Karpas-422 (cell line): Measurements from ENCODE around the gene TOMM40L. TPM values are rescaled to one million over a fixed set of nuclear protein-coding genes. Genes with fewer than 3 reads are reported as not detected.
"Not testable (repeated sequence)": the region's sequence is repeated elsewhere in the genome, so short reads cannot be mapped to it uniquely, and the experiment has no call there.

Experiments
- DNase-seq: peaks from one replicate; pipeline ENCODE4 v3.0.0-alpha.2; 2015
- H2AFZ ChIP-seq: fragments of 200-600 bp; sonication (generic); 2 replicates; pipeline ENCODE4 v1.6.1; 2014; ENCODE audit warnings: antibody characterized with exemption, low read length, mixed read lengths
- H3K27ac ChIP-seq: fragments of 200-600 bp; sonication (generic); 2 replicates; pipeline ENCODE4 v1.5.1; 2014; ENCODE audit warnings: mild to moderate bottlenecking, low read length, moderate library complexity
- H3K27me3 ChIP-seq: fragments of 200-600 bp; sonication (generic); 2 replicates; pipeline ENCODE4 v1.6.1; 2014; ENCODE audit warnings: low read length, mixed read lengths
- H3K36me3 ChIP-seq: fragments of 200-600 bp; sonication (generic); 2 replicates; pipeline ENCODE4 v1.6.1; 2014; ENCODE audit warnings: low read length, mixed read lengths; ENCODE audit not compliant: insufficient read depth
- H3K4me1 ChIP-seq: fragments of 200-600 bp; sonication (generic); 2 replicates; pipeline ENCODE4 v1.6.1; 2014; ENCODE audit warnings: mild to moderate bottlenecking, low read length, mixed read lengths
- H3K4me2 ChIP-seq: fragments of 200-600 bp; sonication (generic); 2 replicates; pipeline ENCODE4 v1.6.1; 2014; ENCODE audit warnings: low read length, low read depth, mild to moderate bottlenecking; ENCODE audit not compliant: poor library complexity, severe bottlenecking
- H3K4me3 ChIP-seq: fragments of 200-600 bp; sonication (generic); 2 replicates; pipeline ENCODE4 v1.5.1; 2014; ENCODE audit warnings: mild to moderate bottlenecking, antibody characterized with exemption, low read length, mixed read lengths
- H3K79me2 ChIP-seq: fragments of 200-600 bp; sonication (generic); 2 replicates; pipeline ENCODE4 v1.6.1; 2014; ENCODE audit warnings: mild to moderate bottlenecking, low read length, mixed read lengths
- H3K9ac ChIP-seq: fragments of 200-600 bp; sonication (generic); 2 replicates; pipeline ENCODE4 v1.6.0; 2014; ENCODE audit warnings: low read length
- H3K9me2 ChIP-seq: fragments of 200-600 bp; sonication (generic), shearing (Covaris generic); replicated peaks from 2 replicates; pipeline ENCODE4 v1.6.0; 2014; ENCODE audit warnings: mild to moderate bottlenecking, low read length, moderate library complexity; ENCODE audit not compliant: insufficient read depth
- H3K9me3 ChIP-seq: fragments of 300-700, 200-600 bp; sonication (generic); 2 replicates; pipeline ENCODE4 v1.6.1; 2014; ENCODE audit warnings: low read length, mixed read lengths
- H4K20me1 ChIP-seq: fragments of 200-600 bp; sonication (generic); 2 replicates; pipeline ENCODE4 v1.6.1; 2014; ENCODE audit warnings: mild to moderate bottlenecking, antibody characterized with exemption, low read length, low read depth; ENCODE audit not compliant: insufficient read depth
- total RNA-seq: library from RNA; depleted of rRNA; stranded (reverse); fragments of >200 nt; shearing (Covaris generic); gene quantifications from 2 replicates; pipeline ENCODE4 v1.2.3, GENCODE V29; 2014; ENCODE audit warnings: low replicate concordance

The TOMM40L gene
- total RNA-seq, 1 experiment from 2014 or later = 9.5 TPM

- H4K20me1 ChIP-seq = no peaks in the 10 kb centered on the region
- H3K9me2 ChIP-seq = no peaks in the 10 kb centered on the region
- no peak overlapping the region for H3K9ac ChIP-seq
- H3K36me3 ChIP-seq = no peaks in the 10 kb centered on the region
- no peaks in the 10 kb centered on the region for H3K27me3 ChIP-seq
- H3K4me1 ChIP-seq = no peaks in the 10 kb centered on the region
- no peak overlapping the region for H2AFZ ChIP-seq
- H3K9me3 ChIP-seq = no peaks in the 10 kb centered on the region
- no peaks in the 10 kb centered on the region for H3K79me2 ChIP-seq
- DNase-seq = no peak
- H3K27ac ChIP-seq = no peak overlapping the region
- H3K4me2 ChIP-seq = no peak overlapping the region
- H3K4me3 ChIP-seq = no peak overlapping the region
Observed at GRCh38 chr1:161244888-161245287, 19.0 kb downstream of the TOMM40L start.

- not testable (repeated sequence) for H3K9me3 ChIP-seq, H3K9me2 ChIP-seq, H2AFZ ChIP-seq, H3K27me3 ChIP-seq, H3K79me2 ChIP-seq, H3K4me1 ChIP-seq, H3K9ac ChIP-seq, H3K36me3 ChIP-seq, DNase-seq, H3K27ac ChIP-seq, H3K4me3 ChIP-seq, H4K20me1 ChIP-seq, H3K4me2 ChIP-seq
Observed at GRCh38 chr1:161250100-161250499, 24.2 kb downstream of the TOMM40L start.

- H3K4me3 ChIP-seq = no peak overlapping the region
- H3K4me2 ChIP-seq = no peak overlapping the region
- no peak overlapping the region for H2AFZ ChIP-seq
- no peaks in the 10 kb centered on the region for H3K27me3 ChIP-seq
- H4K20me1 ChIP-seq = no peaks in the 10 kb centered on the region
- H3K9me2 ChIP-seq = no peaks in the 10 kb centered on the region
- H3K9ac ChIP-seq = no peak overlapping the region
- no peak for DNase-seq
- H3K4me1 ChIP-seq = no peaks in the 10 kb centered on the region
- no peaks in the 10 kb centered on the region for H3K79me2 ChIP-seq
- H3K9me3 ChIP-seq = no peaks in the 10 kb centered on the region
- H3K36me3 ChIP-seq = no peaks in the 10 kb centered on the region
- no peak overlapping the region for H3K27ac ChIP-seq
Observed at GRCh38 chr1:161250829-161251228, 25.0 kb downstream of the TOMM40L start.

GRCh38 chr1:161251579-161251978 is 25.7 kb downstream of the TOMM40L start:
- Histone ChIP-seq H3K9ac (no peak overlapping the region), H3K79me2 (no peaks in the 10 kb centered on the region), H3K4me1 (no peaks in the 10 kb centered on the region), H3K27me3 (no peaks in the 10 kb centered on the region), H3K9me3 (no peaks in the 10 kb centered on the region; the same call in 1 of the 2 replicates), H3K27ac (no peak overlapping the region), H3K36me3 (no peaks in the 10 kb centered on the region), H3K9me2 (no peaks in the 10 kb centered on the region), H3K4me3 (no peak overlapping the region), H3K4me2 (no peak overlapping the region), H4K20me1 (no peaks in the 10 kb centered on the region), H2AFZ (no peak overlapping the region)
- DNase-seq = no peak

GRCh38 chr1:161255302-161255701 is 29.4 kb downstream of the TOMM40L start:
- H3K4me2 ChIP-seq, H2AFZ ChIP-seq, H3K4me1 ChIP-seq, H3K36me3 ChIP-seq, H3K27me3 ChIP-seq, H3K9me2 ChIP-seq, H4K20me1 ChIP-seq, H3K9me3 ChIP-seq, H3K79me2 ChIP-seq, H3K4me3 ChIP-seq, H3K9ac ChIP-seq, H3K27ac ChIP-seq, DNase-seq: not testable (repeated sequence)

GRCh38 chr1:161255955-161256520 is 30.2 kb downstream of the TOMM40L start:
- H3K27me3 ChIP-seq, H3K9ac ChIP-seq, H3K9me2 ChIP-seq, DNase-seq, H3K27ac ChIP-seq, H3K4me2 ChIP-seq, H3K79me2 ChIP-seq, H3K9me3 ChIP-seq, H2AFZ ChIP-seq, H4K20me1 ChIP-seq, H3K36me3 ChIP-seq, H3K4me3 ChIP-seq: not testable (repeated sequence)
- peaks cover 16% of the 10 kb centered on the region for H3K4me1 ChIP-seq

GRCh38 chr1:161257109-161257508 is 31.2 kb downstream of the TOMM40L start:
- H2AFZ ChIP-seq, H3K79me2 ChIP-seq, H3K27ac ChIP-seq, H3K36me3 ChIP-seq, H3K9me2 ChIP-seq, H3K9ac ChIP-seq, H3K4me3 ChIP-seq, H4K20me1 ChIP-seq, DNase-seq, H3K27me3 ChIP-seq, H3K9me3 ChIP-seq, H3K4me2 ChIP-seq: not testable (repeated sequence)
- peaks cover 26% of the 10 kb centered on the region for H3K4me1 ChIP-seq

GRCh38 chr1:161258439-161259344 is 32.8 kb downstream of the TOMM40L start, which contains the start of gene PCP4L1:
Gene PCP4L1 (plus strand): TSS chr1:161258745. CDS start chr1:161258975, 230 bp downstream.
- DNase-seq = no peak
- Histone ChIP-seq H3K27ac (no peak within 1 kb of the TSS), H3K9me3 (no peaks in the 10 kb centered on the region; the same call in 1 of the 2 replicates), H3K4me1 (peaks cover 26% of the 10 kb centered on the region), H3K4me2 (no peak within 1 kb of the TSS), H3K79me2 (no peaks in the 10 kb centered on the region), H4K20me1 (no peaks in the 10 kb centered on the region), H2AFZ (no peak within 1 kb of the TSS), H3K36me3 (no peaks in the 10 kb centered on the region), H3K4me3 (no peak within 1 kb of the TSS), H3K9me2 (no peaks in the 10 kb centered on the region), H3K9ac (no peak within 1 kb of the TSS), H3K27me3 (no peaks in the 10 kb centered on the region)
